ES-I3 (cell line): Measurements from ENCODE around the gene STK39.

Source experiments
- H3K36me3 ChIP-seq: 2 replicates; pipeline ENCODE4 v1.6.1; 2013; ENCODE audit warnings: mild to moderate bottlenecking, low read length, control low read depth, moderate library complexity; ENCODE audit not compliant: insufficient read depth
- H3K4me1 ChIP-seq: 2 replicates; pipeline ENCODE4 v1.6.1; 2013; ENCODE audit warnings: mild to moderate bottlenecking, control low read depth, low read length; ENCODE audit not compliant: insufficient read depth
- H3K9ac ChIP-seq: 2 replicates; pipeline ENCODE4 v1.6.1; 2013; ENCODE audit warnings: low read depth, mild to moderate bottlenecking, low read length, moderate library complexity
- H3K9me3 ChIP-seq: 2 replicates; pipeline ENCODE4 v1.6.1; 2013; ENCODE audit warnings: mild to moderate bottlenecking, low read length, moderate library complexity; ENCODE audit not compliant: control insufficient read depth, insufficient read depth

Gene STK39

DNA sequence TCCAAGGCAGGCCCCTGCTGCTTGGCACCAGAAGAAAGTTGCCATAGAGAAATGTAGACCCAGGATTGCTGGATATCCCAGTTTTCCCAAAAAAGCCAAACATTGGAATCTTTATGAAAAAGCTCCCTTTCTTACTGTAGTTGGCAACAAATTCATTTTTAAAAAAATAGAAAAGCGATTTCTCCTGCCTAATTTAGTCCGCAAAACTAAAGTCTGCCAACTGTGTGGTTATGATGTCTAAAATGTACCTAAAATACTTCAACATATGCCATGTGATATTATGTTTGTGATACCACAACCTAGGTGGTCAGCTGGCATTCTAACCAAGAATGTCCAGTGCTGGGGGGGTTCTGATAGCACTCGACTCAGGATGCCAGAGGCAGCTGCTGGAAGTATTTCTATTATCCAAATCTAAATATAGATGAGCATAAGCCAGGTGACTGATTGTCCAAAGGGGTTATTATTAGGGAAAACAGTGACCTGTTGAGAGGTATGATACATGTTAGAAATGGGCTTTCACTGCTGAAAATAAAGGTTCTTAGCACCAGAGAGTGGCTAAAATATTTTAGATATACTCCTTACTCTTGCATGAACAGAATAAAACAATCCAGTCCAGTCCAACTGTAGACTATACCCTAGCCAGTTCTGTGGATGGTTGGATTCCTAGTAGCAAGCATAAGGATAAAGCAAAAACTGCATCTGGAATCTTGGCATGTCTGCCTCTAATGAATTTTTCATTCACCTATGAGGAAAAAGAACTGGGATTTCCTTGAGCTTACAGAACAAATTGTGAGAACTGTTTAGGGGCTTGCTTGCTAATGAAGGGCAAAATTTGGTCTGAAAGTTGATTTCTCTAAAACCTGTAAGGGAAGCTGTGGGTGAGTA, 101.7 kb downstream of the STK39 start:
- no peaks in the 10 kb centered on the region for H3K9me3 ChIP-seq
- no peaks in the 10 kb centered on the region for H3K4me1 ChIP-seq
- no peak overlapping the region for H3K9ac ChIP-seq
- no peaks in the 10 kb centered on the region for H3K36me3 ChIP-seq

DNA sequence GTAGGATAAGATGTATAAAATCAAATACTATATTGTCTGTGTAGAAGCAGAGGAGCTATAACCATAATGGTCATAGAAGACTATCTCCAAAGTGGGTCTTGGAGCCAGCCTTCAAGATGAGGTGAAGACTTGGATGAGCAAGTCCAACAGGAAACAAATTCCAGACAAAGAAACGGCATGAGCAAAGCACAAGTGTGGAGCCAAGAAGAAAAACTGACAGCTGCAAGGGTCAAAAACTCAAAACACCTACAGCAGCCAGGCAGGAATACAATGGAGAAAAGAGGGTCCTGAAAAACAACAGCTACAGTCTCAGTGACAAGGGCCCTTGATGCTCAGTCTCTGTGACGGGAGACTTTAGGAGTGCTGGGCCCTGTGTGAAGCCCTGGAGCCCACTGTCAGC, 102.4 kb downstream of the STK39 start:
- Histone ChIP-seq H3K36me3 (no peaks in the 10 kb centered on the region), H3K4me1 (no peaks in the 10 kb centered on the region), H3K9me3 (no peaks in the 10 kb centered on the region), H3K9ac (no peak overlapping the region)

- H3K36me3 ChIP-seq, result no peaks in the 10 kb centered on the region
- no peaks in the 10 kb centered on the region; the same call in 1 of the 2 replicates for H3K4me1 ChIP-seq
- no peak overlapping the region for H3K9ac ChIP-seq
- no peaks in the 10 kb centered on the region for H3K9me3 ChIP-seq
Measured at GRCh38 chr2:168143813-168144212, 103.6 kb downstream of the STK39 start.

DNA sequence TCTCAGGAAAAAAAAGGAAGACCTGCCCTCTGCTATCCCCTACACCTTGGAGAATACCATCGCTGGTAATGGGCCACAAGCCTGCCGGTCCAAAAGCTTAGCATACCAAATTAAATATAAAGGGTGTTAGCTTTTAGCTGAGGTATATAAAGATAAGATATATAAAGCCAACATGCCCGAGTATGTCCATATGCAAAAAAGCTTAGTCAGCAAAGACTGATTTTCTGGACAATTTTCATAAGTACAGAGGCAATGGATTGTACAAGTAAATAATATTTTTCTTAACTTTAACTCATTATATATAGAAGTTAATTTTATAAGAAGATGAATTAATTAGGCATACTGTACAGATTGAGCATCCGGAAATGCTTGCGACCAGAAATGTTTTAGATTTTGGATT, 106.5 kb downstream of the STK39 start:
- H3K36me3 ChIP-seq, result no peaks in the 10 kb centered on the region
- no peaks in the 10 kb centered on the region for H3K9me3 ChIP-seq
- H3K9ac ChIP-seq, result no peak overlapping the region
- H3K4me1 ChIP-seq, result peaks cover 19% of the 10 kb centered on the region

GRCh38 chr2:168139852-168140251, 107.5 kb downstream of the STK39 start:
- Histone ChIP-seq H3K9ac (no peak overlapping the region), H3K4me1 (peaks cover 19% of the 10 kb centered on the region), H3K36me3 (no peaks in the 10 kb centered on the region), H3K9me3 (no peaks in the 10 kb centered on the region)

- H3K4me1 ChIP-seq, result peaks cover 19% of the 10 kb centered on the region
- H3K36me3 ChIP-seq, result no peaks in the 10 kb centered on the region
Measured at GRCh38 chr2:168138901-168139300, 108.5 kb downstream of the STK39 start.

DNA sequence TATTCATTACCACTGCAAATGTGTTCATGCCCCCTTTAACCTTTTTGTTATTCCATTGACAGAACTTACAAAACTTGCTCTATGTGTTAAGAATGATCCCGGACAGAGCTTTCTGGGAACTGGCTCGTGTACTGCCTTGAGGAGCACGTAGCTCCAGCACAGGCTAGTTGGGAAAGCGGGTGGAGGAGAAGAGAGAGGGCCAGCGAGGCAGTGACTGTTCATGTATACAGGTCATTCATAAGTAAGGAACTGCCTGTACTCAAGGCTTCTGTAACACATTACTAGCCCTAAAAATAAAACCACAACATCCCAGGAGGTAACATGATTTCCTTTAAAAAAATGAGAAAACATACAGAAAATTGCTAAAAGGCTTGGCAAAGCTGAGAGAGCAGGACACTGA, 109.0 kb downstream of the STK39 start:
- Histone ChIP-seq H3K9me3 (no peaks in the 10 kb centered on the region), H3K4me1 (peaks cover 19% of the 10 kb centered on the region), H3K9ac (no peak overlapping the region), H3K36me3 (no peaks in the 10 kb centered on the region)

More at GRCh38 chr2:168138901-168139300, 108.5 kb downstream of the STK39 start:
- no peak overlapping the region for H3K9ac ChIP-seq
- H3K9me3 ChIP-seq, result no peaks in the 10 kb centered on the region

DNA sequence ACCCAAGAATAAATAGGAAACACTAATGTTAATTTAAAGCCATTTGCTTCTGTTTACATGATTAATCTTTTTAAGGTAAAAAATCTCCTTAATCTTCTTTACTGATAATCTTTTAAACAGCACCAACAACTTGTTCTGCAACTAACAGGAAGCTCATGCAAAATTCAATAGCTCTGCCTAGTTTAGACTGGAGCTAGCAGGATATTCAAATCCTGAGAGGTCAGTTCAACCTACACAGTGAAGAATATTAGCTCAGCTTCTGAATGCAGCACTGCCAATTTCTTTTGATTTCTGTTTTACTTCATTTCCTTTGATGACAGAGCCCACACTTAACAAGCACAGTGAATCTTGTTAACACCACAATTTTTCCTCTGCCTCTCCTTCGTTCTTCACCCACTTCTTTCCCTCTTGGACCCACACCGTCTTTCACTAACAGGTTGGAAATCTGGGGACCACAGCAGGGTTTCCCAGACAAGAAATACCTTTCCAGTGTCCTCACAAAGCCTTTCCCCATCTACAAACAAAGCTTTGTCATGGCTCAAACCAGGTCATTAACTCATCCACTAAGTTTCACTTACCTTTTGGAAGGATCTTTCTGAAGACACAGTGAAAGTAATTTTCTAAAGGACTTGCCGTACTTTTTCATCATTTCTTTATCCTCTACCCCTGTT, 109.8 kb downstream of the STK39 start:
- Histone ChIP-seq H3K9me3 (no peaks in the 10 kb centered on the region), H3K36me3 (no peaks in the 10 kb centered on the region), H3K9ac (no peak overlapping the region), H3K4me1 (peaks cover 19% of the 10 kb centered on the region)

- Histone ChIP-seq H3K36me3 (no peaks in the 10 kb centered on the region), H3K9me3 (no peaks in the 10 kb centered on the region), H3K4me1 (peaks cover 24% of the 10 kb centered on the region), H3K9ac (no peak overlapping the region)
Measured at GRCh38 chr2:168136392-168136977, 110.9 kb downstream of the STK39 start.

DNA sequence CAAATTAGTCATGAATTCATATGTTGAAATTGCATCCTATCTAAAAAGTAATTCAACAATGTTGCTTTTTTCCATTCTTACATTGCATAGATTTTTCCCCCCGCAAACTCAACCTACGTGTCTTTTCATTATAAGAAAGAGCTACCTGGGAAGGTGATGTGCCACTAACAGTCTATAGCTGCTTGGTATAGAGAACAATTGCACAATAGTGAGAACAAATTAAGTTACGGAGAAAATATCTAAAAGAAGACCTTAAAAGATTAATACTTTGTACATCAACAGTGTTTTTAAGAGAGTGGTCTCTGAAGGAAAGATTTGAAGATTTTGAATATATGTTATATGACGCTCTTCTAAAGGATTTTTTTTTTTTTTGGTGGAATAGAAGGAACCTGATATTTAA, 111.8 kb downstream of the STK39 start:
- Histone ChIP-seq H3K9me3 (no peaks in the 10 kb centered on the region), H3K36me3 (no peaks in the 10 kb centered on the region), H3K4me1 (peaks cover 26% of the 10 kb centered on the region), H3K9ac (no peak overlapping the region)

DNA sequence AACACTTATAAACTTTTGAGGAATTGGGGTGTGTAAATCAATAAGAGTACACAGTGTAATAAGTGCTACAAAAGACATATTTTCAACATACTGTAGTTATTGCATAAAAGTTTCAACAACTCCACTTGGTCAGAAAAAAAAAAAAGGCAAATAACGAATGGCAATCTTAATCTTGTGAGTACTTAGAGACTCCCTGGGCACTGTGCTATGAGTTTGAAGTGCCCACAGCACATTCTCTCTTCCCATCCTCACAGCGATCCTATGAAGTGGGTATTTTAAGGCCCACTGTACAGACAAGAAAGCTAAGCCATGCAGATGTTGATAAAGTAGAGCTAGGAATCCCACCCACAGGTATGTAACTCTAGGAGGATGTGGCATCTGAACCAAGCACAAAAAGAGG, 112.3 kb downstream of the STK39 start:
- H3K36me3 ChIP-seq, result no peaks in the 10 kb centered on the region

GRCh38 chr2:168134485-168134884, 112.9 kb downstream of the STK39 start:
- Histone ChIP-seq H3K36me3 (no peaks in the 10 kb centered on the region), H3K9ac (no peak overlapping the region), H3K4me1 (peaks cover 26% of the 10 kb centered on the region), H3K9me3 (no peaks in the 10 kb centered on the region)

More for the DNA sequence above, 112.3 kb downstream of the STK39 start:
- no peak overlapping the region for H3K9ac ChIP-seq
- H3K4me1 ChIP-seq, result peaks cover 26% of the 10 kb centered on the region
- no peaks in the 10 kb centered on the region for H3K9me3 ChIP-seq

DNA sequence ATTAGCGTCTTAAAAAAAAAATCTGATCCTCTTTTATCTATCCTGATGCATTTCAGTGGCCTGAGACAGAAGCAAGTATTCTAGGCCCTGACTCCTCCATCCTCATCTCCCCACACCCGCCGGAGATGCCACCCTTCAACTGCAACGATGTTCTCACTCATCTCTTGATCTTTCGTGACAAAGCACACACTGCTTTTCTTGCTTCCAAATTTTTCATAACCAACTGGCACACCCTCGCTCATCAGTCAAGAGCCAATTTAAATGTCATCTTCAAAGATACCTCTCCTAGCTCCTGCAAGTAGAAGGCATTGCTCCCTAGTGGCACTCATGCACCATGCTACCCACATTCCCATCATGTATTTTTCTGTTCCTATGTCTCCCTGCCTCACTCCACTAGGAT, 115.0 kb downstream of the STK39 start:
- Histone ChIP-seq H3K9me3 (no peaks in the 10 kb centered on the region), H3K9ac (no peak overlapping the region), H3K4me1 (peaks cover 12% of the 10 kb centered on the region; the same call in 1 of the 2 replicates), H3K36me3 (no peaks in the 10 kb centered on the region)

DNA sequence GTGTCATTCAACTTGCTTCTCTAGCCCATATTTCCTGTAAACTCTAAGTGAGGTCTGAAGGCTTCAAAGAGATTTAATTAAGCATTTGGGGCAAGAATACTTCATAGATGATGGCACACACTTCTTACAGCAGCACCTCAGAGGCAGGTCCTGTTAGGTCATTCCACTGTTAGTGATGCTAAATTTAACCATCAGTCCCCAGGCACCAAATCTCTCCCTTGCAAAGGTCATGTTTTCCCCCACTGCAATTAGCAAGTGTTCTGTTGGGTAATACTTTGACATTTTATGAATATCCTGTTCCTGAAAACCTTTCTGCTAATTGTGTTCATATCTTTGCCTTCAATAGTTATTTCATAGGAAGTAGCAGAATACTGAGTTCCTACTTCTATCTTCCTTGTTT, 117.0 kb downstream of the STK39 start:
- Histone ChIP-seq H3K36me3 (no peaks in the 10 kb centered on the region), H3K4me1 (peaks cover 7% of the 10 kb centered on the region; the same call in 1 of the 2 replicates), H3K9ac (no peak overlapping the region), H3K9me3 (no peaks in the 10 kb centered on the region)
